Measurements from ENCODE around the gene TTYH3.

TTYH3 gene

GRCh38 chr7:2635148-2635668 lies 3.4 kb downstream of the TTYH3 start:
- no peak for DNase-seq

- no peak for DNase-seq
Measured at GRCh38 chr7:2635810-2636701, 4.3 kb downstream of the TTYH3 start.

- DNase-seq, result no peak
Measured at GRCh38 chr7:2637066-2637471, 5.3 kb downstream of the TTYH3 start.

- DNase-seq, result no peak
Measured at GRCh38 chr7:2637505-2638223, 5.9 kb downstream of the TTYH3 start.

- no peak for DNase-seq
Measured at GRCh38 chr7:2638224-2638991, 6.6 kb downstream of the TTYH3 start.

GRCh38 chr7:2639181-2639681 lies 7.4 kb downstream of the TTYH3 start:
- DNase-seq, result no peak

- no peak for DNase-seq
Measured at GRCh38 chr7:2639695-2640481, 8.1 kb downstream of the TTYH3 start.

- no peak for DNase-seq
Measured at GRCh38 chr7:2640482-2640830, 8.7 kb downstream of the TTYH3 start.

GRCh38 chr7:2640846-2641316 lies 9.1 kb downstream of the TTYH3 start:
- DNase-seq, result no peak

- no peak for DNase-seq
Measured at GRCh38 chr7:2641406-2642393, 9.9 kb downstream of the TTYH3 start.

- no peak for DNase-seq
Measured at GRCh38 chr7:2643386-2644219, 11.8 kb downstream of the TTYH3 start.

- DNase-seq, result no peak
Measured at GRCh38 chr7:2644220-2644561, 12.4 kb downstream of the TTYH3 start.

GRCh38 chr7:2644562-2645273 lies 12.9 kb downstream of the TTYH3 start:
- DNase-seq, result no peak

- DNase-seq, result peak; percentile 15
Measured at GRCh38 chr7:2645274-2645868, 13.6 kb downstream of the TTYH3 start.

GRCh38 chr7:2646336-2646679 lies 14.5 kb downstream of the TTYH3 start:
- DNase-seq, result no peak

GRCh38 chr7:2646680-2647571 lies 15.1 kb downstream of the TTYH3 start:
- DNase-seq, result no peak

- no peak for DNase-seq
Measured at GRCh38 chr7:2647594-2648172, 15.9 kb downstream of the TTYH3 start.
